MM.1S (cell line): Measurements from ENCODE around the gene GALNT9.
A peak's percentile ranks its signal among the peaks of the same experiment; 100 is the strongest.

Source experiments
- DNase-seq: peaks from one replicate; pipeline ENCODE4 v3.0.0-alpha.2; 2015
- H2AFZ ChIP-seq: fragments of 300-600 bp; sonication (generic); 2 replicates; pipeline ENCODE4 v1.6.0; 2016; ENCODE audit warnings: antibody characterized with exemption, low read length
- H3F3A ChIP-seq: fragments of 300-600 bp; sonication (generic); 2 replicates; pipeline ENCODE4 v1.6.1; 2016; ENCODE audit warnings: mild to moderate bottlenecking, antibody characterized with exemption, low read length, moderate library complexity, mixed read lengths; ENCODE audit not compliant: insufficient read depth
- H3K27ac ChIP-seq: fragments of 300-600 bp; sonication (generic); 2 replicates; pipeline ENCODE4 v1.5.1; 2016; ENCODE audit warnings: mild to moderate bottlenecking, low read length
- H3K27me3 ChIP-seq: fragments of 300-600 bp; sonication (generic); replicated peaks from 2 replicates; pipeline ENCODE4 v1.6.0; 2016; ENCODE audit warnings: low read length; ENCODE audit not compliant: insufficient read depth
- H3K36me3 ChIP-seq: fragments of 300-600 bp; sonication (generic); replicated peaks from 2 replicates; pipeline ENCODE4 v1.6.1; 2016; ENCODE audit warnings: mild to moderate bottlenecking, low read length, mixed read lengths; ENCODE audit not compliant: insufficient read depth
- H3K4me1 ChIP-seq: fragments of 300-600 bp; sonication (generic); 2 replicates; pipeline ENCODE4 v1.6.1; 2016; ENCODE audit warnings: low read length, mixed read lengths
- H3K4me2 ChIP-seq: fragments of 300-600 bp; sonication (generic); 2 replicates; pipeline ENCODE4 v1.6.0; 2016; ENCODE audit warnings: low read depth, low read length
- H3K4me3 ChIP-seq: fragments of 300-600 bp; sonication (generic); 2 replicates; pipeline ENCODE4 v1.5.1; 2016; ENCODE audit warnings: low read length, mixed read lengths
- H3K79me2 ChIP-seq: fragments of 300-600 bp; sonication (generic); 2 replicates; pipeline ENCODE4 v1.6.1; 2016; ENCODE audit warnings: mixed run types, low read length, mixed read lengths
- H3K9ac ChIP-seq: fragments of 300-600 bp; sonication (generic); 2 replicates; pipeline ENCODE4 v1.6.1; 2016; ENCODE audit warnings: low read length, mixed read lengths
- H3K9me2 ChIP-seq: fragments of 300-600 bp; sonication (generic); replicated peaks from 2 replicates; pipeline ENCODE4 v1.6.1; 2016; ENCODE audit warnings: mild to moderate bottlenecking, low read length, mixed read lengths; ENCODE audit not compliant: insufficient read depth
- H3K9me3 ChIP-seq: fragments of 300-600 bp; sonication (generic); replicated peaks from 2 replicates; pipeline ENCODE4 v1.6.1; 2016; ENCODE audit warnings: mild to moderate bottlenecking, low read length, mixed read lengths; ENCODE audit not compliant: insufficient read depth
- H4K20me1 ChIP-seq: fragments of 300-600 bp; sonication (generic); 2 replicates; pipeline ENCODE4 v1.6.1; 2016; ENCODE audit warnings: mild to moderate bottlenecking, low read length, moderate library complexity, mixed read lengths; ENCODE audit not compliant: insufficient read depth
- CTCF ChIP-seq: fragments of 300-600 bp; sonication (generic); IDR thresholded peaks from 2 replicates; pipeline ENCODE4 v1.5.1; 2016; ENCODE audit warnings: antibody characterized with exemption, low read length, mixed read lengths
- EZH2 ChIP-seq: fragments of 300-600 bp; sonication (generic); optimal IDR thresholded peaks from 2 replicates; pipeline ENCODE3; 2017; ENCODE audit warnings: low read depth, mild to moderate bottlenecking, antibody characterized with exemption, low read length, mixed read lengths
- EZH2phosphoT487 ChIP-seq: fragments of 300-600 bp; sonication (generic); IDR thresholded peaks from 2 replicates; pipeline ENCODE4 v1.6.1; 2018; ENCODE audit warnings: antibody characterized with exemption, low read length

GALNT9 gene

GRCh38 chr12:132219323-132219722, 110.1 kb downstream of the GALNT9 start:
- H3K79me2 ChIP-seq: no peaks in the 10 kb centered on the region
- DNase-seq: no peak
- H3K27ac ChIP-seq: no peak overlapping the region
- H3K36me3 ChIP-seq: no peaks in the 10 kb centered on the region
- H3K9me3 ChIP-seq: no peaks in the 10 kb centered on the region
- H3K9me2 ChIP-seq: no peaks in the 10 kb centered on the region
- no peak overlapping the region for H2AFZ ChIP-seq
- no peak overlapping the region for H3K9ac ChIP-seq
- TF ChIP-seq EZH2phosphoT487: no peak
- TF ChIP-seq CTCF: no peak
- TF ChIP-seq EZH2: no peak
- no peak overlapping the region for H3K4me3 ChIP-seq
- no peaks in the 10 kb centered on the region for H4K20me1 ChIP-seq
- H3K4me1 ChIP-seq: no peaks in the 10 kb centered on the region
- H3K4me2 ChIP-seq: no peak overlapping the region
- H3F3A ChIP-seq: no peaks in the 10 kb centered on the region
- H3K27me3 ChIP-seq: no peaks in the 10 kb centered on the region

GRCh38 chr12:132218915-132219314, 110.5 kb downstream of the GALNT9 start:
- Histone ChIP-seq H3K36me3 (no peaks in the 10 kb centered on the region), H3K27me3 (no peaks in the 10 kb centered on the region), H4K20me1 (no peaks in the 10 kb centered on the region), H3F3A (no peaks in the 10 kb centered on the region), H3K79me2 (no peaks in the 10 kb centered on the region), H3K4me2 (no peak overlapping the region), H3K27ac (no peak overlapping the region), H3K4me3 (no peak overlapping the region), H2AFZ (no peak overlapping the region), H3K4me1 (no peaks in the 10 kb centered on the region), H3K9me2 (no peaks in the 10 kb centered on the region), H3K9ac (no peak overlapping the region), H3K9me3 (no peaks in the 10 kb centered on the region)
- TF ChIP-seq CTCF (peak; percentile 31), EZH2phosphoT487 (no peak)
- DNase-seq: peak; percentile 18

- Histone ChIP-seq H3F3A (no peaks in the 10 kb centered on the region), H2AFZ (no peak overlapping the region), H3K36me3 (no peaks in the 10 kb centered on the region), H3K79me2 (no peaks in the 10 kb centered on the region), H4K20me1 (no peaks in the 10 kb centered on the region), H3K27me3 (no peaks in the 10 kb centered on the region), H3K9ac (no peak overlapping the region), H3K4me3 (no peak overlapping the region), H3K4me2 (no peak overlapping the region), H3K4me1 (no peaks in the 10 kb centered on the region), H3K9me2 (no peaks in the 10 kb centered on the region), H3K9me3 (no peaks in the 10 kb centered on the region), H3K27ac (no peak overlapping the region)
- TF ChIP-seq CTCF: no peak
- TF ChIP-seq EZH2phosphoT487: no peak
- TF ChIP-seq EZH2: no peak
- DNase-seq: no peak
These were observed 110.9 kb downstream of the GALNT9 start for GRCh38 chr12:132218527-132218875.
